Astrocyte of the cerebellum (primary cell): Measurements from ENCODE around the gene ANKS6.

Source experiments
- DNase-seq: peaks from one replicate; pipeline ENCODE4 v3.0.0-alpha.2; 2011; ENCODE audit warnings: low read depth
- H3K4me3 ChIP-seq: 2 replicates; pipeline ENCODE4 v1.5.1; 2011; ENCODE audit warnings: mild to moderate bottlenecking, low read depth, low read length, moderate library complexity
- in situ Hi-C: cut with HindIII; loops from 2 replicates; pipeline ENCODE4 v1.10.0; 2017; ENCODE audit warnings: low sequenced_read_pairs
- TF ChIP-seq, protein P1 (sequence below): IDR thresholded peaks from 2 replicates; pipeline ENCODE4 v1.5.1; 2012; ENCODE audit warnings: low read length, low read depth, moderate library complexity, mild to moderate bottlenecking; ENCODE audit errors: missing control alignments

Gene ANKS6

DNA sequence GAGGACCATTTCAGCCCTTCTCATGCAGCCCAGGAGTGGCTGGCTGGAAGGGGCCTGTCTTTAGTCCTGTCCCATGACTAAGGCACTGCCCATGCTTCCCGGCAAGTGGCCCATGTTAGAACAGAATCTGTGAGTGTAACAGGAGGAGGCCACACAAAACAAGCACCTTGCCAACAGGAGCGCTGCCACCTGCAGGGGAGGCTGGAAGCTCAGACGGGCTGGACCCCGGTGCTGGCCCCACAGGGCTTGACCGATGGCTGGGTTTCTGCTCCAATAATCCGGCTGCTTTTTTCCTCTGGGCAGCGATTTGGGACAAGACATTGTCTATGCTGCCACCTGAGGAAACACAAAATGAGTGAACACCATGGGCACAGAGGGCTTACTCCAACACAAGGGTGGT, 28.4 kb downstream of the ANKS6 start:
- in situ Hi-C loops = no loop called here
- TF ChIP-seq, protein P1, sequence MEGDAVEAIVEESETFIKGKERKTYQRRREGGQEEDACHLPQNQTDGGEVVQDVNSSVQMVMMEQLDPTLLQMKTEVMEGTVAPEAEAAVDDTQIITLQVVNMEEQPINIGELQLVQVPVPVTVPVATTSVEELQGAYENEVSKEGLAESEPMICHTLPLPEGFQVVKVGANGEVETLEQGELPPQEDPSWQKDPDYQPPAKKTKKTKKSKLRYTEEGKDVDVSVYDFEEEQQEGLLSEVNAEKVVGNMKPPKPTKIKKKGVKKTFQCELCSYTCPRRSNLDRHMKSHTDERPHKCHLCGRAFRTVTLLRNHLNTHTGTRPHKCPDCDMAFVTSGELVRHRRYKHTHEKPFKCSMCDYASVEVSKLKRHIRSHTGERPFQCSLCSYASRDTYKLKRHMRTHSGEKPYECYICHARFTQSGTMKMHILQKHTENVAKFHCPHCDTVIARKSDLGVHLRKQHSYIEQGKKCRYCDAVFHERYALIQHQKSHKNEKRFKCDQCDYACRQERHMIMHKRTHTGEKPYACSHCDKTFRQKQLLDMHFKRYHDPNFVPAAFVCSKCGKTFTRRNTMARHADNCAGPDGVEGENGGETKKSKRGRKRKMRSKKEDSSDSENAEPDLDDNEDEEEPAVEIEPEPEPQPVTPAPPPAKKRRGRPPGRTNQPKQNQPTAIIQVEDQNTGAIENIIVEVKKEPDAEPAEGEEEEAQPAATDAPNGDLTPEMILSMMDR = no peak
- no peak for DNase-seq
- no peak overlapping the region for H3K4me3 ChIP-seq

DNA sequence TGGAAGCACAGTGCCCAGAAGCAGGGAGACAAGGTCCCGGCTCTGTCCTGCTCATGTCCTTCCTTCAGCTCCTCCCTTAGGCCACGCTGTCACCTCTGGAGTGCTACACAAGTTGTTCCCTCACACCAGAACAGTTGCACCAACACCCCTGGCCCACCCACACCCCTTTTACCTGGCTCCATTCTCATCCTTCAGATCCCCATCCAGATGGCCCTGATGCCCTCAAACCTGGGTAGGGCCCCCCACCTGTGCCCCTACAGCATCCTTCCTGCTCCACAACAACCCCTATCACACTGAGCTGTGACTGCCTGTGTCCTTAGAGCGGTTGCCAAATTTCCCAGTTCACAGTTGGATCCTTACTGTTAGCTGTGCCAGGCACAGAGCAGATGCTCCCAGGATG, 29.2 kb downstream of the ANKS6 start:
- TF ChIP-seq, protein P1 = no peak
- no peak overlapping the region for H3K4me3 ChIP-seq
- DNase-seq = no peak
- in situ Hi-C loops = no loop called here

DNA sequence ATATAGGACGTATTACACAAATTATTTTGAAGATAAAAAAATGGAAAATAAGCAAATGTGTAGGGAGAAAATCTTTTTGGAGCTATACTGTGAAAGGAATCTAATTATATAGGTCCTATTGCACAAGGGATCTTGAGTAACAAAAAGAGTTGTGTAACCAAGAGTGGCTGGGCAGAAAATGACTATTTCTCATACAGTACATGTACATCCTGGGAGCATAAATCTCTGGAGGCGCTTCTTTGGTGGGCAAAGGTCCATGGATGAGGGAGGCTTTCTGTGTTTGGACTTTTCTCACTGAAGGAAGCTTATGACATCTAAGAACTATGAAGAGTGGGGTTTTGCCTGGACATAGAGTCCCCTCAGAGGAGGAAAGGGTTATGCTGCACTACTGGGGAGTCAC, 29.8 kb downstream of the ANKS6 start:
- no peak overlapping the region for H3K4me3 ChIP-seq
- in situ Hi-C loops = no loop called here
- no peak for DNase-seq
- TF ChIP-seq, protein P1 = no peak

DNA sequence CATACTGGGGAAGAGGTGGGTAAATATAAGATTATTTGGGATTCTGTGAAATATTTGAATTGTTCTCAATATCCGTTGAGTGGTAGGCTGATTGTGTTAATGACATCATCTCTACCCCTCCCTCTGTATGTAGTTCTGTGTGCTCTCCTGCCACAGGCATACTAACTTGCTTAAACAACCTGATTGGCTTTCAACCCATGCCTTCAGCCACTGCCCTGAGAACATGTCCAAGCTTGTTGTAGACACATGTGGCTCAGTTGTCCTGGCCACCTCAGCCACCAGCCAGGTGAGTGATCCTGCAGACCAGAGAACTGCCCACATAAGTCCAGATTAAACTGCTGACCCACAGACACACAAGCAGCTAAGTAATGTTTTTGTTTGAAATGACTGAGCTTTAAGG, 31.1 kb downstream of the ANKS6 start:
- no peak for DNase-seq
- in situ Hi-C loops = no loop called here
- TF ChIP-seq, protein P1 = no peak
- H3K4me3 ChIP-seq = no peak overlapping the region

DNA sequence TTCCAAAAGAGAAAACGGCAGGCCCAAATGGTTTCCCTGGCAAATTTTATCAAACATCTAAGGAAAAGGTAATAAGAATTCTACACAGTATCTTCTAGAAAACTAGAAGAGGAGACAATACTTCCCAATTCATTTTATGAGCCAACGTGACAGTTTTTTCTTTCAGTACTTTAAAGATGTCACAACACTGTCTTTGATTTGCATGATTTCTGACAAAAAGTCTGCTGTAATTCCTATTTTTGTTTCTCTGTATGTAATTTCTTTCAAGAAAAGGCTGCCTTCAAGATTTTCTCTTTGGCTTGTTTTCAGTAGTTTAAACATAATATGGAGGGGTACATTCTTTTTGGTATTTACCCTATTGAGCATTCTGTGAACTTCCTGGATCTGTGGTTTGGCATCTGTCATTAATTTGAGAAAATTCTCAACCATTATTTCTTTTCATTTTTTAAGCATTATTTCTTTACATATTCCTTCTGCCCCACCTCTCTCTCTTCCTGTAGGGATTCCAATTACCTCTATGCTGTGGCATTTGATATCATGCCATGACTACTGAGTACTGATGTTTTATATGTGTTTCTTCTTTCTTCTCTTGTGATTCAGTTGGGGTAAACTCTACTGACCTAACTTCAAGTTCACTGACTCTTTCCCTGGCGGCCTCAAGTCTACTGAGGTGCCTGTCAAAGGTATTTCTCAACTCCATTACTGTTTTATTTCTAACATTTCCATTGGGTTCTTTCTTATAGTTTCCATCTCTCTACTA, 32.2 kb downstream of the ANKS6 start:
- H3K4me3 ChIP-seq = no peak overlapping the region
- in situ Hi-C loops = no loop called here

DNA sequence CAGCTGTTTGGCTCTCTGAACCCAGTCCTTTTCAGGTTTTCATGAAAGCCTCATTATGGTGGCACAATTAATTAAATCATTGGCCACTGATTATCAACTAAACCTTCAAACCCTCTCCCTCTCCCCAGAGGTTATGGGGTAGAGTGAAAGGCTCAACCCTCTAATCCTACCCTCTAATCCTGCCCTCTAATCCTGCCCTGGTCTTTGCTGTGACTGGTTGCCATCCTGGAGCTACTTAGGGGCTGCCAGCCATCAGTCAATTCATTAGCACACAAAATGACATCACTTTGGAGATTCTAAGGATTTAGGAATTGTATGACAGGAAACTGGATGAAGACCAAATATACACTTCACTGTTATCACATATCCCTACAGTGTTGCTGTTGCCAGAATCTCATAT, 36.1 kb downstream of the ANKS6 start:
- no peak for DNase-seq
- no peak overlapping the region for H3K4me3 ChIP-seq
- in situ Hi-C loops = no loop called here
- TF ChIP-seq, protein P1 = no peak

More for the DNA sequence above, 32.2 kb downstream of the ANKS6 start:
- DNase-seq = no peak
- TF ChIP-seq, protein P1 = no peak
